T-helper 2 cell (primary cell): Measurements from ENCODE around the gene ZNF560.
"Not testable (repeated sequence)": the region's sequence is repeated elsewhere in the genome, so short reads cannot be mapped to it uniquely, and the experiment has no call there.

Experiments
- DNase-seq, 5 experiments: peaks; one replicate each; pipeline versions ENCODE4 v3.0.0 to v3.0.0-alpha.2; 2012 to 2022
- total RNA-seq, 2 donors: gene quantifications; one replicate each; lab custom pipeline; 2026; lab: John Stamatoyannopoulos, UW

The ZNF560 gene
- 0 reads per million in 2 donors for total RNA-seq

GRCh38 chr19:9498183-9498902, at the start of gene ZNF560:
ZNF560 (minus strand) TSS chr19:9498616; CDS start chr19:9475313, 23,303 bp downstream.
- peak in 1 of 5 experiments; percentile 11 for DNase-seq

- no peak for DNase-seq
These were observed 49.5 kb upstream of the ZNF560 start for GRCh38 chr19:9547870-9548269.

GRCh38 chr19:9541281-9541680, 42.9 kb upstream of the ZNF560 start:
- not testable (repeated sequence) for DNase-seq

GRCh38 chr19:9539921-9540320, 41.5 kb upstream of the ZNF560 start:
- not testable (repeated sequence) for DNase-seq

- not testable (repeated sequence) for DNase-seq
These were observed 40.8 kb upstream of the ZNF560 start for GRCh38 chr19:9539201-9539600.

GRCh38 chr19:9538183-9539058, 40.0 kb upstream of the ZNF560 start, which contains the start of gene ZNF426:
ZNF426 (minus strand) TSS chr19:9538645; CDS start chr19:9536232, 2,413 bp downstream.
- DNase-seq: peak; percentile 40 to 93 (median 71)

GRCh38 chr19:9535934-9536333, 37.5 kb upstream of the ZNF560 start:
- no peak for DNase-seq

GRCh38 chr19:9531933-9532332, 33.5 kb upstream of the ZNF560 start:
- DNase-seq: no peak

- DNase-seq: peak in 1 of 5 experiments; percentile 6
These were observed 30.4 kb upstream of the ZNF560 start for GRCh38 chr19:9528757-9529336.

- DNase-seq: no peak
These were observed 25.6 kb upstream of the ZNF560 start for GRCh38 chr19:9523885-9524474.

- no peak for DNase-seq
These were observed 8.9 kb upstream of the ZNF560 start for GRCh38 chr19:9507285-9507684.

- no peak for DNase-seq
These were observed 2.4 kb upstream of the ZNF560 start for GRCh38 chr19:9500796-9501195.

- no peak for DNase-seq
These were observed 4.3 kb downstream of the ZNF560 start for GRCh38 chr19:9494096-9494495.

- DNase-seq: no peak
These were observed 11.4 kb downstream of the ZNF560 start for GRCh38 chr19:9487016-9487415.

- DNase-seq: no peak
These were observed 13.3 kb downstream of the ZNF560 start for GRCh38 chr19:9485140-9485539.

- no peak for DNase-seq
These were observed 23.4 kb downstream of the ZNF560 start for GRCh38 chr19:9474975-9475374.

GRCh38 chr19:9467161-9467560, 31.3 kb downstream of the ZNF560 start:
- DNase-seq: no peak

- DNase-seq: no peak
These were observed 36.5 kb downstream of the ZNF560 start for GRCh38 chr19:9461938-9462337.

- no peak for DNase-seq
These were observed 42.3 kb downstream of the ZNF560 start for GRCh38 chr19:9456018-9456689.

GRCh38 chr19:9453953-9454352, 44.5 kb downstream of the ZNF560 start:
- DNase-seq: no peak

- no peak for DNase-seq
These were observed 53.4 kb downstream of the ZNF560 start for GRCh38 chr19:9445037-9445436.

- no peak for DNase-seq
These were observed 62.1 kb downstream of the ZNF560 start for GRCh38 chr19:9436358-9436757.
